ENCODE data around the gene TLR9.

DNA sequence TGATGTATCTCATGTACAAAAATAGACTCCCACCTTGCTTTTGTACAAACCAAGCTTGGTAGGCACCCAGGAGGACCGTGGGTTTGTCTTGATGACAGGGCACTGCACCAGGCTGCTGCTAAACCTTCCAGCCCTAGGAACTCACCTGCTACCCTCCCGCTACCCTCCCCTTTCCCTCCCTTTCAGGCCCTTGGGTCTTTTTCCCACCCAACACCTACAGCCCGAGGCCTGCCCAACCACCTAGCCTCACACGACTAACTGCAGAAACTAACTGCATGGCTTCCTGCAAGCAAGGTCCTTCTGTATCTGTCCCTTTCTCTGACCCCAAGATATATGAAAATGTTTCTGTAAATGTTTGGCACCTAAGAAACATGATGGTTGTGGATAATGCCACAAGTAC lies 31.2 kb upstream of the TLR9 start:
- TF ChIP-seq ARNT (IDR thresholded peaks at IDR 0.05) (no peak), FOXA1 (IDR thresholded peaks at IDR 0.05) (no peak), NFRKB (IDR thresholded peaks at IDR 0.05) (no peak), HDGF (IDR thresholded peaks at IDR 0.05; ENCODE audit: borderline replicate concordance) (no peak), TARDBP (IDR thresholded peaks at IDR 0.05) (no peak), BHLHE40 (IDR thresholded peaks at IDR 0.05; ENCODE audit: borderline replicate concordance) (no peak), SUZ12 (IDR thresholded peaks at IDR 0.05) (no peak), FOXM1 (IDR thresholded peaks at IDR 0.05; ENCODE audit: borderline replicate concordance) (no peak), CTBP1 (IDR thresholded peaks at IDR 0.05; ENCODE audit: borderline replicate concordance) (no peak), ZNF384 (IDR thresholded peaks at IDR 0.05) (no peak), ELF4 (IDR thresholded peaks at IDR 0.05) (no peak), LEF1 (IDR thresholded peaks at IDR 0.05; ENCODE audit: borderline replicate concordance) (no peak), SP1 (IDR thresholded peaks at IDR 0.05) (no peak), L3MBTL2 (conservative IDR thresholded peaks at IDR 0.05) (no peak)

All from HEK293T (cell line).